SH-SY5Y (cell line): ENCODE data around the gene GABRR2.

ENCODE experiments used
- GATA2 ChIP-seq: IDR thresholded peaks from 2 replicates; pipeline ENCODE4 v1.6.1; 2011; ENCODE audit warnings: mild to moderate bottlenecking, low read depth, low read length
- GATA3 ChIP-seq: IDR thresholded peaks from 2 replicates; pipeline ENCODE4 v1.6.1; 2011; ENCODE audit warnings: low read depth, mild to moderate bottlenecking, low read length, moderate library complexity

DNA sequence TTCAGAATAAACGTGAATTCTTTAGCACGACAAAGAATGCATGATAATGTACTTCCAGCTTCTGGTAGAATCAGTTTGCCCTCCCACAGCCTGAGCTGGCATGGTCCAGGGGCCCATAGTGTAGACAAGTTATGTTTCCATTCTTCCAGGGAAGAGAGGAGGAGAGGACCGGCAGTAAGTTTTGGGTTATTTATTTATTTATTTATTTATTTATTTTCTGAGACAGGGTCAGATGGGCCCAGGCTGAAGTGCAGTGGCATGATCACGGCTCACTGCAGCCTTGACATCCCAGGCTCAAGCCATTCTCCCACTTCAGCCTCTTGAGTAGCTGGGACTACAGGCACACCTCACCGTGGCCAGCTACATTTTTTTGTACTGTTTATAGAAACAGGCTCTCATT is 102.6 kb downstream of the GABRR2 start:
- TF ChIP-seq GATA3 (no peak), GATA2 (no peak)
